IPS-15b (cell line): Measurements from ENCODE around the gene ST6GAL1.

Experiments
- H3K27me3 ChIP-seq: one replicate; pipeline ENCODE4 v1.6.1; 2013; ENCODE audit warnings: low read length; ENCODE audit not compliant: control insufficient read depth, insufficient read depth
- H3K36me3 ChIP-seq: one replicate; pipeline ENCODE4 v1.6.1; 2013; ENCODE audit warnings: low read length; ENCODE audit not compliant: control insufficient read depth, insufficient read depth
- H3K4me1 ChIP-seq: one replicate; pipeline ENCODE4 v1.6.1; 2013; ENCODE audit warnings: mild to moderate bottlenecking, low read length; ENCODE audit not compliant: control insufficient read depth, insufficient read depth
- H3K4me3 ChIP-seq: one replicate; pipeline ENCODE4 v1.5.1; 2013; ENCODE audit warnings: low read depth, low read length
- H3K9ac ChIP-seq: one replicate; pipeline ENCODE4 v1.6.1; 2013; ENCODE audit warnings: low read depth, mild to moderate bottlenecking, low read length
- H3K9me3 ChIP-seq: one replicate; pipeline ENCODE4 v1.6.1; 2013; ENCODE audit warnings: mild to moderate bottlenecking, low read length; ENCODE audit not compliant: control insufficient read depth, insufficient read depth

The ST6GAL1 gene

GRCh38 chr3:186920301-186920700 lies 10.0 kb upstream of the ST6GAL1 start:
- H3K27me3 ChIP-seq = no peaks in the 10 kb centered on the region

DNA sequence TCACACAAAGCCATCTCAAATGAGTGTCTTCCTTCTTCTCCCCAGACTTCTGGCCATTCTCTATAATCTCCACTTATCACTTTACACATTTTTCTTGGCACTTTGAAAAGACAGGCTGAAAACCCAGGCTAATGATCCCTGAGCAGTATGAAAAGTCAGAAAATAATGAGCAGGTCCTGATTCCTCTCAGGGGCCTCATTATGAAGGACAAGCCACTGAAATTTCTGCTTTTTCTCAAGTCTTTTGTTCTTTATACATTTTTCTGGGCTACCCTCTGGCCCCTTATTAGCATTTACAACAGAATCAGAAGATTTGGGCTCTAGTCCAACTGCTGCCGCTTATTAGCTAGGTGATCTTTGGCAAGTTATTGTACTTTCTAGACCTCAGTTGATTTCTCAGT lies 9.5 kb upstream of the ST6GAL1 start:
- Histone ChIP-seq H3K27me3 (no peaks in the 10 kb centered on the region), H3K36me3 (no peaks in the 10 kb centered on the region), H3K9me3 (no peaks in the 10 kb centered on the region), H3K9ac (no peak overlapping the region), H3K4me3 (no peak overlapping the region), H3K4me1 (no peaks in the 10 kb centered on the region)

More at GRCh38 chr3:186920301-186920700, 10.0 kb upstream of the ST6GAL1 start:
- Histone ChIP-seq H3K4me1 (no peaks in the 10 kb centered on the region), H3K36me3 (no peaks in the 10 kb centered on the region), H3K9me3 (no peaks in the 10 kb centered on the region), H3K4me3 (no peak overlapping the region), H3K9ac (no peak overlapping the region)

DNA sequence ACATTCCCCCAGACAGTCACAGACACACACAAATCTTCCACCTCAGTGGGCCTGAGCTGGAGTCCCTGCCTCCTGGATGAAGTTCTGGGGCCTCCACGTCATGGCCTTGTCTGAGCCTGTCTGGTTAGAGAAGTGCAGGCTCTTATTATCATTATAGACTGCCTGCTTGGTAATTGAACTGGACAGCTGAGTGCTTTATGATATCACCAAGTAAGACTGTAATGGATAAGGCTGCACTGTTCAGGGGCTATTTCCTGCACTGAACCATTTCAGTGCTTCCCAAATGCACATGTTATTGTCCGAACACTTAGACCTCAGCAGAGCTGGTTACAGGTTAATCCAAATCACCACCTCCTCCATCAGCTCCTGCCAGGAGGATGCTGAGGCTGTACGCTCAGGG lies 8.7 kb upstream of the ST6GAL1 start:
- H3K9ac ChIP-seq = no peak overlapping the region
- H3K4me1 ChIP-seq = no peaks in the 10 kb centered on the region
- no peaks in the 10 kb centered on the region for H3K9me3 ChIP-seq
- no peaks in the 10 kb centered on the region for H3K36me3 ChIP-seq
- H3K4me3 ChIP-seq = no peak overlapping the region
- no peaks in the 10 kb centered on the region for H3K27me3 ChIP-seq

GRCh38 chr3:186922224-186922623 lies 8.1 kb upstream of the ST6GAL1 start:
- Histone ChIP-seq H3K9ac (no peak overlapping the region), H3K4me1 (no peaks in the 10 kb centered on the region), H3K36me3 (no peaks in the 10 kb centered on the region), H3K4me3 (no peak overlapping the region), H3K9me3 (no peaks in the 10 kb centered on the region), H3K27me3 (no peaks in the 10 kb centered on the region)

GRCh38 chr3:186922790-186923189 lies 7.5 kb upstream of the ST6GAL1 start:
- Histone ChIP-seq H3K27me3 (no peaks in the 10 kb centered on the region), H3K4me1 (no peaks in the 10 kb centered on the region), H3K9me3 (no peaks in the 10 kb centered on the region), H3K4me3 (no peak overlapping the region), H3K9ac (no peak overlapping the region), H3K36me3 (no peaks in the 10 kb centered on the region)

- H3K36me3 ChIP-seq = no peaks in the 10 kb centered on the region
- H3K27me3 ChIP-seq = no peaks in the 10 kb centered on the region
- H3K4me3 ChIP-seq = no peak overlapping the region
- no peaks in the 10 kb centered on the region for H3K9me3 ChIP-seq
- no peaks in the 10 kb centered on the region for H3K4me1 ChIP-seq
- H3K9ac ChIP-seq = no peak overlapping the region
Observed at GRCh38 chr3:186923241-186923640, 7.1 kb upstream of the ST6GAL1 start.

DNA sequence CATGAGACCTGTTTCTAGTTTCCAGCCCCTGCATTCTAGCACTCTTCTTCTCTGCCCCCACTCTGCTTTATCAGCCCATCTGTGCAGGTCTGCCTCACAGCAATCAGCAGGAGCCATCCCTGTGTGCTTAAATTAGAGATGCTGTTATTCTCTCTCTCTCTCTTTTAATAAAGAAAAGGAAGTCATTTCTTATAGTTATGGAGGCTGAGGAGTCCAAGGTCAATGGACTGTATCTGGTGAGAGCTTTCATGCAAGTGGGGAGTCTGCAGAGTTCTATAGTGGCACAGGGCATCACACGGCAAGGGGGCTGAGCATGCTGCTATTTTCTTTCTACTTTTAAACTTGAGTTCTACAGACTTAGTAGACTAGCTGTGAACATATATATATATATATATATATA lies 4.5 kb upstream of the ST6GAL1 start:
- H3K4me3 ChIP-seq = no peak overlapping the region
- no peak overlapping the region for H3K9ac ChIP-seq
- peaks cover 8% of the 10 kb centered on the region for H3K4me1 ChIP-seq
- no peaks in the 10 kb centered on the region for H3K9me3 ChIP-seq
- H3K27me3 ChIP-seq = no peaks in the 10 kb centered on the region
- H3K36me3 ChIP-seq = peaks cover 2% of the 10 kb centered on the region

DNA sequence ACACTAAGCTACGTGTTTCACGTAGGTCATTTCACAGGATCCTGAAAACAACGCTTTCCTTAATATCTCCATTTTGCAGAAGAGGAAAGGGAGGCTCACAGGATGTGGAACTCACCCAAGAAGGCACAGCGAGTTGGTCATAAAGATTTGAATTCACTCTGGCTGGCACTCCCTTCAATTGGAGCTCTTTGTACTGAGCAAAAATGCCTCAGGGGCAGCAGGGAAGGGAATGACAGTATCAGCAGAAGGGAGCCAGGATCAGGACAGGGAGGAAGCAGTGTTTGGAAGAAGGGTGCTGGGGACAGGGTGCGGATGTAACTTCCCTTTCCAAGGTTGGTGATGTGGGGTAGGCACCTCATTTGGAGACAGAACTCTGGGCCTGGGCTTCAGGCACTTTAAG lies 1.1 kb upstream of the ST6GAL1 start:
- Histone ChIP-seq H3K36me3 (peaks cover 2% of the 10 kb centered on the region), H3K4me3 (peak overlapping the region; percentile 95), H3K9me3 (no peaks in the 10 kb centered on the region), H3K9ac (no peak overlapping the region), H3K27me3 (no peaks in the 10 kb centered on the region), H3K4me1 (peaks cover 18% of the 10 kb centered on the region)

- H3K27me3 ChIP-seq = no peaks in the 10 kb centered on the region
- H3K4me1 ChIP-seq = peaks cover 18% of the 10 kb centered on the region
- no peaks in the 10 kb centered on the region for H3K9me3 ChIP-seq
- H3K4me3 ChIP-seq = peak overlapping the region; percentile 95
- H3K36me3 ChIP-seq = peaks cover 2% of the 10 kb centered on the region
- H3K9ac ChIP-seq = peak overlapping the region; percentile 74
Observed at GRCh38 chr3:186929685-186930084, 641 bp upstream of the ST6GAL1 start.

DNA sequence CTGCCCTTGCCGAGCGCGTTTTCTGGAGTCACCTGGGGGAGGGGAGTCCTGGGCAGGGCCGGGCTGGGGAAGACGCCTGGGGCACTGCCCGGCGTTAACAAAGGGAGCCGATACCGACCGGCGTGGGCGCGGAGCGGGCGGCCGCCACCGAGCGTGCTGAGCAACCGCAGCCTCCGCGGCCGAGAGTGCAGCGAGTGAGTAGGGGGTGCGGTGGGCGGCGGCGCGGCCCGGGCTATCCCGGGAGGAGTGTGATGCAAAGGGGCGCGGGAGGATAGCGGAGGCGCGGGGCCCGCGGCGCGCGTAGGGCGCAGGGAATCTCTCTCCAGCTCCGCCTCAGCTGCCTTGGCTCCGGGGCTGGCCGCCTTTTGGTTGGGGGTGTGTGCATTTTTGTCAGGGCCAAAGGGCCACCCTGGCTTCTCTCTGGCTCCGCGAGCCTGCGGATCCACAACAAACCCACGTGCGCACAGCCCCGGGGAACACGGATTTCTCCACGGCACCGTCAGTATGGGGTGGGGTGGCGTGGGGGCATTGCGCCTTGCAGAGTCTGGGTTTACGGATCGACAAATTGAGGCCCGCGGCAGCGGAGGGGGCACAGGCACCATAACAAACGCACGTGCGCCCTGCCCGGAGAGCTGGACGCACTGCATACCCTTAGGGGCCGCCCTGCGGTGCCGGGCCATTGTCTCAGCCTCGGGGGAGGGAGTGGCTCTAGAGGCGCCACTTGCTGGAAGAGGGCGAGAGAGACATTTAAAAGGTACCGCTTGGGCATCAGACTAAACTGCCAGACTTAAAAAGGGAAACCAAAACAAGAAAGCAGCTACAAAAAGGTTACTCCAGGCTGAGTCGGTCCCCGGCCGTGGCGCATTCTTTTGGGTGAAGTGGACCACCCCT lies 560 bp downstream of the ST6GAL1 start:
- Histone ChIP-seq H3K36me3 (peaks cover 2% of the 10 kb centered on the region), H3K27me3 (no peaks in the 10 kb centered on the region), H3K9me3 (no peaks in the 10 kb centered on the region), H3K4me1 (peaks cover 18% of the 10 kb centered on the region), H3K9ac (peak overlapping the region; percentile 89), H3K4me3 (peak overlapping the region; percentile 95)

- peaks cover 18% of the 10 kb centered on the region for H3K4me1 ChIP-seq
- H3K4me3 ChIP-seq = peak overlapping the region; percentile 95
- no peaks in the 10 kb centered on the region for H3K9me3 ChIP-seq
- H3K27me3 ChIP-seq = no peaks in the 10 kb centered on the region
- H3K9ac ChIP-seq = peak overlapping the region; percentile 89
- H3K36me3 ChIP-seq = peaks cover 2% of the 10 kb centered on the region
Observed at GRCh38 chr3:186931532-186932280, 1.4 kb downstream of the ST6GAL1 start.
